GM21515 (cell line): ENCODE data around the gene STK33.

Experiments used
- ATAC-seq: cut with Tn5 transposase; IDR thresholded peaks from one replicate; pipeline ENCODE4 v1.9.1; 2021; ENCODE audit not compliant: unreplicated experiment

The STK33 gene

GRCh38 chr11:8357891-8358566, 236.0 kb downstream of the STK33 start:
- ATAC-seq, result no peak

GRCh38 chr11:8357505-8357888, 236.5 kb downstream of the STK33 start:
- no peak for ATAC-seq

GRCh38 chr11:8356721-8357504, 237.1 kb downstream of the STK33 start:
- no peak for ATAC-seq

GRCh38 chr11:8356216-8356615, 237.8 kb downstream of the STK33 start:
- ATAC-seq, result no peak

- no peak for ATAC-seq
These were observed 238.6 kb downstream of the STK33 start for GRCh38 chr11:8355416-8355742.

GRCh38 chr11:8354622-8355415, 239.2 kb downstream of the STK33 start:
- ATAC-seq, result no peak

- no peak for ATAC-seq
These were observed 241.0 kb downstream of the STK33 start for GRCh38 chr11:8352876-8353505.

GRCh38 chr11:8352103-8352875, 241.7 kb downstream of the STK33 start:
- no peak for ATAC-seq

- ATAC-seq, result no peak
These were observed 242.8 kb downstream of the STK33 start for GRCh38 chr11:8351223-8351622.

- no peak for ATAC-seq
These were observed 246.1 kb downstream of the STK33 start for GRCh38 chr11:8347978-8348377.

- ATAC-seq, result no peak
These were observed 247.8 kb downstream of the STK33 start for GRCh38 chr11:8346157-8346755.

- no peak for ATAC-seq
These were observed 248.8 kb downstream of the STK33 start for GRCh38 chr11:8345179-8345578.

- no peak for ATAC-seq
These were observed 249.7 kb downstream of the STK33 start for GRCh38 chr11:8344346-8344745.

GRCh38 chr11:8342821-8343681, 251.0 kb downstream of the STK33 start:
- no peak for ATAC-seq

GRCh38 chr11:8341996-8342395, 252.0 kb downstream of the STK33 start:
- ATAC-seq, result no peak
